OCI-LY7 (cell line): ENCODE data around the gene SDK2. TPM values are rescaled to one million over a fixed set of nuclear protein-coding genes. Genes with fewer than 3 reads are reported as not detected.

Experiments
- BruUV-seq: library from RNA; stranded (reverse); fragments of 400-500 nt; replicated peaks from 2 replicates; lab custom pipeline; 2021; lab: Mats Ljungman, UMichigan
- CTCF ChIA-PET: fragments of 300-600 bp; sonication (Branson Sonifier 250); formaldehyde crosslinking; loops from one replicate; lab custom pipeline; 2022; ENCODE audit warnings: antibody characterized with exemption; ENCODE audit not compliant: unreplicated experiment; lab: Charles Lee
- POLR2A ChIA-PET: fragments of 300-600 bp; sonication (Branson Sonifier 250); formaldehyde crosslinking; loops from one replicate; lab custom pipeline; 2022; ENCODE audit warnings: antibody characterized with exemption; lab: Charles Lee
- DNase-seq: peaks from one replicate; pipeline ENCODE4 v3.0.0-alpha.2; 2015; ENCODE audit warnings: low spot score
- H2AFZ ChIP-seq: fragments of 200-600 bp; sonication (generic), shearing (Covaris generic); 2 replicates; pipeline ENCODE4 v1.6.1; 2014; ENCODE audit warnings: mild to moderate bottlenecking, antibody characterized with exemption, low read length, moderate library complexity
- H3K27ac ChIP-seq: fragments of 200-600 bp; sonication (generic); 2 replicates; pipeline ENCODE4 v1.5.1; 2014; ENCODE audit warnings: mixed run types, low read depth, mild to moderate bottlenecking, moderate library complexity, low read length, inconsistent platforms; ENCODE audit not compliant: poor library complexity, severe bottlenecking
- H3K36me3 ChIP-seq: fragments of 200-600 bp; sonication (generic); 2 replicates; pipeline ENCODE4 v1.6.1; 2014; ENCODE audit warnings: mild to moderate bottlenecking, antibody characterized with exemption, low read length, moderate library complexity, mixed read lengths; ENCODE audit not compliant: insufficient read depth
- H3K4me1 ChIP-seq: fragments of 200-600 bp; sonication (generic); 2 replicates; pipeline ENCODE4 v1.5.1; 2014; ENCODE audit warnings: mild to moderate bottlenecking, low read length; ENCODE audit not compliant: insufficient read depth, poor library complexity, severe bottlenecking
- H3K4me2 ChIP-seq: fragments of 200-600 bp; sonication (generic); 2 replicates; pipeline ENCODE4 v1.6.1; 2014; ENCODE audit warnings: mild to moderate bottlenecking, low read length
- H3K4me3 ChIP-seq: fragments of 200-600 bp; sonication (generic); 2 replicates; pipeline ENCODE4 v1.5.1; 2014; ENCODE audit warnings: mild to moderate bottlenecking, low read depth, low read length; ENCODE audit not compliant: poor library complexity, severe bottlenecking
- H3K79me2 ChIP-seq: fragments of 200-600 bp; sonication (generic); 2 replicates; pipeline ENCODE4 v1.6.1; 2016; ENCODE audit warnings: low read depth, mild to moderate bottlenecking, low read length, moderate library complexity, mixed read lengths; ENCODE audit not compliant: insufficient read depth
- H3K9me2 ChIP-seq: fragments of 200-600 bp; sonication (generic); 2 replicates; pipeline ENCODE4 v1.6.1; 2016; ENCODE audit warnings: mild to moderate bottlenecking, low read length, mixed read lengths; ENCODE audit not compliant: insufficient read depth
- H3K9me3 ChIP-seq: fragments of 200-600 bp; sonication (generic); 2 replicates; pipeline ENCODE4 v1.6.1; 2014; ENCODE audit warnings: mild to moderate bottlenecking, mixed run types, low read length, mixed read lengths
- H4K20me1 ChIP-seq: fragments of 200-600 bp; sonication (generic); 2 replicates; pipeline ENCODE4 v1.6.1; 2014; ENCODE audit warnings: mild to moderate bottlenecking, antibody characterized with exemption, low read length, moderate library complexity, mixed read lengths; ENCODE audit not compliant: insufficient read depth
- CTCF ChIP-seq: fragments of 200-600 bp; sonication (generic); conservative IDR thresholded peaks from 2 replicates; pipeline ENCODE4 v1.5.1; 2014; ENCODE audit warnings: mild to moderate bottlenecking, antibody characterized with exemption, low read length, moderate library complexity, mixed read lengths
- EZH2phosphoT487 ChIP-seq: fragments of 200-600 bp; sonication (generic); IDR thresholded peaks from 2 replicates; pipeline ENCODE4 v1.6.1; 2018; ENCODE audit warnings: low read depth, borderline replicate concordance, mild to moderate bottlenecking, mixed run types, antibody characterized with exemption, low read length, moderate library complexity, mixed read lengths
- intact Hi-C: fragments of 100-400 bp; cut with micrococcal nuclease; formaldehyde crosslinking; loops from one replicate; pipeline ENCODE4 v1.10.0; 2022; ENCODE audit not compliant: unreplicated experiment
- total RNA-seq, 2 experiments: library from RNA; depleted of rRNA in 1 of 2; stranded (reverse); fragments of >200 nt in 1 of 2; shearing (Covaris generic) in 1 of 2; gene quantifications; 2 replicates each; pipeline ENCODE4 v1.2.3, GENCODE V29; 2014 to 2022

The SDK2 gene
- total RNA-seq, 2 experiments from 2014 or later: 0.32 to 1.8 TPM

- Histone ChIP-seq H3K4me1 (no peaks in the 10 kb centered on the region), H3K9me3 (no peaks in the 10 kb centered on the region), H3K27ac (no peak overlapping the region), H3K4me2 (no peak overlapping the region), H3K9me2 (no peaks in the 10 kb centered on the region), H2AFZ (no peak overlapping the region), H3K79me2 (no peaks in the 10 kb centered on the region), H3K4me3 (no peak overlapping the region), H4K20me1 (no peaks in the 10 kb centered on the region), H3K36me3 (no peaks in the 10 kb centered on the region)
- BruUV-seq: no TSS peak
- DNase-seq: no peak
- CTCF ChIA-PET: no interaction called here
- TF ChIP-seq EZH2phosphoT487: no peak
- no peak for TF ChIP-seq CTCF
- POLR2A ChIA-PET: no interaction called here
- intact Hi-C loops: no loop called here
These were observed 300.3 kb downstream of the SDK2 start for GRCh38 chr17:73343739-73344454.

DNA sequence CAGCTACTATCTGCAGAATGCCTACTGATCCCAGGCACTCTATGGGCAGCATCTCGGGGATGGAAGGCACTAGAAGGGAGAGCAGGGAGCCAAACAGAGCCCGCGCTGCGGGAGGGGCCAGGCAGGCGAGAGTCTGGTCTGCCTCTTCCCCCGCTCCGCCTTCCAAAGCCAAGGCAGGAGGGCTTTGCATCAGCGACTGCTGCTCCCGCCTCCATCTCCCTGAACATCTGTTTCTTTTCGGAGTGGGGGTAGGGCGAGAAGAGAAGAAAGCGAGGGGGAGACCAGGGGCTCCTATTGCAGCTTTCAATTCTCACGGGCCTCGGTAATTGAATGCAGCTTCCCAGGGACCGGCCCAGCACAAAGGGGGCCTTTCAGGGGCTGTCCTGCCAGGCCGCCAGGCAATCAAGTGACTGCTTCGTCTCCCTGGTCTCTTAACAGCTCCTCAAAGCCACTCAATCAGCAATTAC is 301.0 kb downstream of the SDK2 start:
- intact Hi-C loops: no loop called here
- H2AFZ ChIP-seq: no peak overlapping the region
- H3K4me1 ChIP-seq: no peaks in the 10 kb centered on the region
- ChIA-PET POLR2A (no interaction called here), CTCF (no interaction called here)
- H3K27ac ChIP-seq: no peak overlapping the region
- no peaks in the 10 kb centered on the region for H4K20me1 ChIP-seq
- H3K79me2 ChIP-seq: no peaks in the 10 kb centered on the region
- no peaks in the 10 kb centered on the region for H3K36me3 ChIP-seq
- no peak overlapping the region for H3K4me3 ChIP-seq
- no TSS peak for BruUV-seq
- TF ChIP-seq EZH2phosphoT487: no peak
- no peak for TF ChIP-seq CTCF
- H3K9me2 ChIP-seq: no peaks in the 10 kb centered on the region
- H3K9me3 ChIP-seq: no peaks in the 10 kb centered on the region
- H3K4me2 ChIP-seq: no peak overlapping the region
- no peak for DNase-seq

- no peak overlapping the region for H3K4me2 ChIP-seq
- intact Hi-C loops: no loop called here
- ChIA-PET POLR2A (no interaction called here), CTCF (no interaction called here)
- no peak for TF ChIP-seq EZH2phosphoT487
- no peak for TF ChIP-seq CTCF
- no peaks in the 10 kb centered on the region for H3K9me3 ChIP-seq
- H3K9me2 ChIP-seq: no peaks in the 10 kb centered on the region
- H3K36me3 ChIP-seq: no peaks in the 10 kb centered on the region
- DNase-seq: no peak
- H3K4me3 ChIP-seq: no peak overlapping the region
- no peak overlapping the region for H3K27ac ChIP-seq
- H3K4me1 ChIP-seq: no peaks in the 10 kb centered on the region
- H2AFZ ChIP-seq: no peak overlapping the region
- H4K20me1 ChIP-seq: no peaks in the 10 kb centered on the region
- H3K79me2 ChIP-seq: no peaks in the 10 kb centered on the region
- no TSS peak for BruUV-seq
These were observed 301.6 kb downstream of the SDK2 start for GRCh38 chr17:73342541-73343167.
